K562 (cell line): ENCODE data around the gene ZFR2. TPM values are rescaled to one million over a fixed set of nuclear protein-coding genes. Genes with fewer than 3 reads are reported as not detected.

Experiments
- CEBPB ChIP-seq: fragments of 450-650 bp; IDR thresholded peaks from 2 replicates; pipeline ENCODE4 v1.6.1; 2016; ENCODE audit warnings: missing genetic modification characterization, missing compliant biosample characterization
- FIP1L1 ChIP-seq: fragments of 200-400 bp; formaldehyde crosslinking; IDR thresholded peaks from 2 replicates; pipeline ENCODE4 v1.6.1; 2018; ENCODE audit warnings: mild to moderate bottlenecking, low read depth, low read length; ENCODE audit not compliant: poor library complexity, severe bottlenecking
- FUS ChIP-seq: fragments of 200-400 bp; formaldehyde crosslinking; optimal IDR thresholded peaks from 2 replicates; pipeline ENCODE3; 2017; ENCODE audit warnings: low read depth, low read length
- L3MBTL2 ChIP-seq: fragments of 450-650 bp; IDR thresholded peaks from 2 replicates; pipeline ENCODE4 v1.6.1; 2016; ENCODE audit warnings: mild to moderate bottlenecking, moderate library complexity
- NFE2L1 ChIP-seq: fragments of 450-650 bp; IDR thresholded peaks from 2 replicates; pipeline ENCODE4 v1.6.1; 2016; ENCODE audit warnings: missing genetic modification characterization, low read depth, mild to moderate bottlenecking, missing compliant biosample characterization, moderate library complexity, borderline replicate concordance
- POLR2A ChIP-seq: fragments of 450-650 bp; conservative IDR thresholded peaks from 2 replicates; pipeline ENCODE4 v1.6.1; 2016
- PRPF4 ChIP-seq: fragments of 200-400 bp; formaldehyde crosslinking; IDR thresholded peaks from one replicate; pipeline ENCODE4 v1.6.1; 2017; ENCODE audit warnings: low read length, low read depth, mild to moderate bottlenecking; ENCODE audit not compliant: insufficient read depth, poor library complexity, severe bottlenecking
- TAF15 ChIP-seq: fragments of 200-400 bp; formaldehyde crosslinking; IDR thresholded peaks from 2 replicates; pipeline ENCODE4 v1.6.1; 2017; ENCODE audit warnings: mild to moderate bottlenecking, low read depth, low read length, moderate library complexity
- ZEB2 ChIP-seq: fragments of 450-650 bp; IDR thresholded peaks from 2 replicates; pipeline ENCODE4 v1.6.1; 2016
- ZNF197 ChIP-seq: fragments of 200-800 bp; sonication (Bioruptor generic); IDR thresholded peaks from 2 replicates; pipeline ENCODE4 v1.6.1; 2016; ENCODE audit warnings: low read depth, missing genetic modification characterization, missing compliant biosample characterization
- ZNF75A ChIP-seq: fragments of 450-650 bp; formaldehyde crosslinking; IDR thresholded peaks from 2 replicates; pipeline ENCODE4 v1.4.0; 2020; ENCODE audit warnings: mild to moderate bottlenecking
- polyA plus RNA-seq, 8 experiments: library from polyadenylated mRNA; depleted of rRNA in 4 of 8; stranded (reverse) in 5 of 8; unstranded in 3 of 8; fragments of >200 nt; fragmentation: Nextera tagmentation in 2 of 8; fragmentation: Illumina TruSeq in 1 of 8; extraction: Ambion mirVana in 2 of 8; extraction: Trizol in 1 of 8; gene quantifications; 2 replicates each; pipeline versions ENCODE4 v1.2.1 to v1.2.3, GENCODE V29; 2011 to 2014; ENCODE audit warnings: inconsistent platforms in 1 of 8, missing spikeins in 1 of 8
- total RNA-seq, 7 experiments: library from RNA; depleted of rRNA in 6 of 7; stranded (reverse); fragments of >200 nt in 6 of 7; fragmentation: Illumina TruSeq in 2 of 7; extraction: Trizol in 2 of 7; gene quantifications; 2 replicates each; pipeline versions ENCODE4 v1.2.1 to v1.2.3, GENCODE V29; 2011 to 2021; ENCODE audit warnings: low replicate concordance in 1 of 7
- TF ChIP-seq, protein P1 (sequence below): fragments of 450-650 bp; IDR thresholded peaks from 2 replicates; pipeline ENCODE4 v1.6.1; 2016; ENCODE audit warnings: borderline replicate concordance
- TF ChIP-seq, protein P2 (sequence below): fragments of 250-450 bp; sonication (Bioruptor Pico); IDR thresholded peaks from 2 replicates; pipeline ENCODE4 v1.9.0; 2021; ENCODE audit warnings: mild to moderate bottlenecking, inconsistent platforms
- TF ChIP-seq, protein P3 (sequence below): fragments of 450-650 bp; IDR thresholded peaks from 2 replicates; pipeline ENCODE4 v1.6.1; 2016
- TF ChIP-seq, protein P4 (sequence below): fragments of 450-650 bp; formaldehyde crosslinking; IDR thresholded peaks from 2 replicates; pipeline ENCODE4 v1.4.0; 2020; ENCODE audit warnings: mild to moderate bottlenecking, mixed read lengths
- TF ChIP-seq, protein P5 (sequence below): IDR thresholded peaks from 2 replicates; pipeline ENCODE4 v1.6.1; 2016; ENCODE audit warnings: missing genetic modification characterization, missing compliant biosample characterization
- TF ChIP-seq, protein P6 (sequence below): conservative IDR thresholded peaks from 2 replicates; pipeline ENCODE4 v1.6.1; 2011; ENCODE audit warnings: low read depth, mild to moderate bottlenecking, low read length; ENCODE audit not compliant: control insufficient read depth

The ZFR2 gene
- total and polyA plus RNA-seq, 9 of the 15 experiments (the other 6 are each of a cell fraction or from before 2014, with no cell fraction given), result 0.03 to 0.59 (median 0.07) TPM; not detected in 6

DNA sequence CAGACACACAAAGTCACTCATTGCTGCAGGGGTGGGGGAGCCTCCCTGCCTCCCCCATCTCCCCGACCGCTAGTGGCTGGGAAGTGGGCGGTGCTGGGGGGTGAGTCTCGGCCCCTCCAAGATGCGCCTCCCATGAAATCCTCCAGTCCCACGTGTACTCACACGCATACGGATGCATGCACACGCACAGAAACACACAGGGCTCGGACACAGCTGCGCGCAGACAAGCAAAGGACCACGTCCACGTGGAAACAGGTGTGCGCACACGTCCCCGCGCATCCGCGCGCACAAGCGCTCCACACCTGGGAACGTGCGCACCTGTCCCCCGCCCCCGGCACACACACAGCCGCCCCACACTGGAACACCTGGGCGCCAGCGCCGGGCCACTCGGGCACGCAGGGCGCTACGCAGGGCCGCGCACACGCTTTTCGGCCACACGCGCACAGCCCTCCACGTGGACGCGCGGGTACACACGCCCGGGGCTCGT is 83.3 kb downstream of the ZFR2 start (continued):
- TF ChIP-seq ZNF197, result no peak
- TF ChIP-seq CEBPB (tag), result no peak
- TF ChIP-seq, protein P1, sequence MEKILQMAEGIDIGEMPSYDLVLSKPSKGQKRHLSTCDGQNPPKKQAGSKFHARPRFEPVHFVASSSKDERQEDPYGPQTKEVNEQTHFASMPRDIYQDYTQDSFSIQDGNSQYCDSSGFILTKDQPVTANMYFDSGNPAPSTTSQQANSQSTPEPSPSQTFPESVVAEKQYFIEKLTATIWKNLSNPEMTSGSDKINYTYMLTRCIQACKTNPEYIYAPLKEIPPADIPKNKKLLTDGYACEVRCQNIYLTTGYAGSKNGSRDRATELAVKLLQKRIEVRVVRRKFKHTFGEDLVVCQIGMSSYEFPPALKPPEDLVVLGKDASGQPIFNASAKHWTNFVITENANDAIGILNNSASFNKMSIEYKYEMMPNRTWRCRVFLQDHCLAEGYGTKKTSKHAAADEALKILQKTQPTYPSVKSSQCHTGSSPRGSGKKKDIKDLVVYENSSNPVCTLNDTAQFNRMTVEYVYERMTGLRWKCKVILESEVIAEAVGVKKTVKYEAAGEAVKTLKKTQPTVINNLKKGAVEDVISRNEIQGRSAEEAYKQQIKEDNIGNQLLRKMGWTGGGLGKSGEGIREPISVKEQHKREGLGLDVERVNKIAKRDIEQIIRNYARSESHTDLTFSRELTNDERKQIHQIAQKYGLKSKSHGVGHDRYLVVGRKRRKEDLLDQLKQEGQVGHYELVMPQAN, result peak; percentile 60
- no peak for TF ChIP-seq ZNF75A (CRISPR knock-in tag)
- peak; percentile 68 for TF ChIP-seq FUS
- 0 out of 2 replicates have a peak, but pooled peaks have one; percentile 29 for TF ChIP-seq L3MBTL2
- TF ChIP-seq, protein P2, sequence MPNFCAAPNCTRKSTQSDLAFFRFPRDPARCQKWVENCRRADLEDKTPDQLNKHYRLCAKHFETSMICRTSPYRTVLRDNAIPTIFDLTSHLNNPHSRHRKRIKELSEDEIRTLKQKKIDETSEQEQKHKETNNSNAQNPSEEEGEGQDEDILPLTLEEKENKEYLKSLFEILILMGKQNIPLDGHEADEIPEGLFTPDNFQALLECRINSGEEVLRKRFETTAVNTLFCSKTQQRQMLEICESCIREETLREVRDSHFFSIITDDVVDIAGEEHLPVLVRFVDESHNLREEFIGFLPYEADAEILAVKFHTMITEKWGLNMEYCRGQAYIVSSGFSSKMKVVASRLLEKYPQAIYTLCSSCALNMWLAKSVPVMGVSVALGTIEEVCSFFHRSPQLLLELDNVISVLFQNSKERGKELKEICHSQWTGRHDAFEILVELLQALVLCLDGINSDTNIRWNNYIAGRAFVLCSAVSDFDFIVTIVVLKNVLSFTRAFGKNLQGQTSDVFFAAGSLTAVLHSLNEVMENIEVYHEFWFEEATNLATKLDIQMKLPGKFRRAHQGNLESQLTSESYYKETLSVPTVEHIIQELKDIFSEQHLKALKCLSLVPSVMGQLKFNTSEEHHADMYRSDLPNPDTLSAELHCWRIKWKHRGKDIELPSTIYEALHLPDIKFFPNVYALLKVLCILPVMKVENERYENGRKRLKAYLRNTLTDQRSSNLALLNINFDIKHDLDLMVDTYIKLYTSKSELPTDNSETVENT (CRISPR knock-in tag), result 0 out of 2 replicates have a peak, but pooled peaks have one; percentile 54
- no peak for TF ChIP-seq FIP1L1
- TF ChIP-seq POLR2A, result peak; percentile 49; the same call in 1 of the 2 replicates
- peak; percentile 61; the same call in 1 of the 2 replicates for TF ChIP-seq ZEB2
- TF ChIP-seq, protein P3, sequence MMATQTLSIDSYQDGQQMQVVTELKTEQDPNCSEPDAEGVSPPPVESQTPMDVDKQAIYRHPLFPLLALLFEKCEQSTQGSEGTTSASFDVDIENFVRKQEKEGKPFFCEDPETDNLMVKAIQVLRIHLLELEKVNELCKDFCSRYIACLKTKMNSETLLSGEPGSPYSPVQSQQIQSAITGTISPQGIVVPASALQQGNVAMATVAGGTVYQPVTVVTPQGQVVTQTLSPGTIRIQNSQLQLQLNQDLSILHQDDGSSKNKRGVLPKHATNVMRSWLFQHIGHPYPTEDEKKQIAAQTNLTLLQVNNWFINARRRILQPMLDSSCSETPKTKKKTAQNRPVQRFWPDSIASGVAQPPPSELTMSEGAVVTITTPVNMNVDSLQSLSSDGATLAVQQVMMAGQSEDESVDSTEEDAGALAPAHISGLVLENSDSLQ, result no peak
- TF ChIP-seq, protein P4, sequence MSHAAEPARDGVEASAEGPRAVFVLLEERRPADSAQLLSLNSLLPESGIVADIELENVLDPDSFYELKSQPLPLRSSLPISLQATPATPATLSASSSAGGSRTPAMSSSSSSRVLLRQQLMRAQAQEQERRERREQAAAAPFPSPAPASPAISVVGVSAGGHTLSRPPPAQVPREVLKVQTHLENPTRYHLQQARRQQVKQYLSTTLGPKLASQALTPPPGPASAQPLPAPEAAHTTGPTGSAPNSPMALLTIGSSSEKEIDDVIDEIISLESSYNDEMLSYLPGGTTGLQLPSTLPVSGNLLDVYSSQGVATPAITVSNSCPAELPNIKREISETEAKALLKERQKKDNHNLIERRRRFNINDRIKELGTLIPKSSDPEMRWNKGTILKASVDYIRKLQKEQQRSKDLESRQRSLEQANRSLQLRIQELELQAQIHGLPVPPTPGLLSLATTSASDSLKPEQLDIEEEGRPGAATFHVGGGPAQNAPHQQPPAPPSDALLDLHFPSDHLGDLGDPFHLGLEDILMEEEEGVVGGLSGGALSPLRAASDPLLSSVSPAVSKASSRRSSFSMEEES (CRISPR knock-in tag), result no peak
- TF ChIP-seq NFE2L1 (tag), result no peak
- TF ChIP-seq, protein P5, sequence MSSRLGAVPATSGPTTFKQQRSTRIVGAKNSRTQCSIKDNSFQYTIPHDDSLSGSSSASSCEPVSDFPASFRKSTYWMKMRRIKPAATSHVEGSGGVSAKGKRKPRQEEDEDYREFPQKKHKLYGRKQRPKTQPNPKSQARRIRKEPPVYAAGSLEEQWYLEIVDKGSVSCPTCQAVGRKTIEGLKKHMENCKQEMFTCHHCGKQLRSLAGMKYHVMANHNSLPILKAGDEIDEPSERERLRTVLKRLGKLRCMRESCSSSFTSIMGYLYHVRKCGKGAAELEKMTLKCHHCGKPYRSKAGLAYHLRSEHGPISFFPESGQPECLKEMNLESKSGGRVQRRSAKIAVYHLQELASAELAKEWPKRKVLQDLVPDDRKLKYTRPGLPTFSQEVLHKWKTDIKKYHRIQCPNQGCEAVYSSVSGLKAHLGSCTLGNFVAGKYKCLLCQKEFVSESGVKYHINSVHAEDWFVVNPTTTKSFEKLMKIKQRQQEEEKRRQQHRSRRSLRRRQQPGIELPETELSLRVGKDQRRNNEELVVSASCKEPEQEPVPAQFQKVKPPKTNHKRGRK, result no peak
- TF ChIP-seq, protein P6, sequence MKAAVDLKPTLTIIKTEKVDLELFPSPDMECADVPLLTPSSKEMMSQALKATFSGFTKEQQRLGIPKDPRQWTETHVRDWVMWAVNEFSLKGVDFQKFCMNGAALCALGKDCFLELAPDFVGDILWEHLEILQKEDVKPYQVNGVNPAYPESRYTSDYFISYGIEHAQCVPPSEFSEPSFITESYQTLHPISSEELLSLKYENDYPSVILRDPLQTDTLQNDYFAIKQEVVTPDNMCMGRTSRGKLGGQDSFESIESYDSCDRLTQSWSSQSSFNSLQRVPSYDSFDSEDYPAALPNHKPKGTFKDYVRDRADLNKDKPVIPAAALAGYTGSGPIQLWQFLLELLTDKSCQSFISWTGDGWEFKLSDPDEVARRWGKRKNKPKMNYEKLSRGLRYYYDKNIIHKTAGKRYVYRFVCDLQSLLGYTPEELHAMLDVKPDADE, result peak; percentile 52; the same call in 1 of the 2 replicates
- TF ChIP-seq PRPF4, result no peak
- TF ChIP-seq TAF15, result no peak
